Measurements from ENCODE around the gene PBX1.
"Not testable (repeated sequence)": the region's sequence is repeated elsewhere in the genome, so short reads cannot be mapped to it uniquely, and the experiment has no call there.

Gene PBX1

GRCh38 chr1:164635059-164635802, 76.2 kb downstream of the PBX1 start:
- Histone ChIP-seq H3K27ac (no peak overlapping the region), H3K4me3 (no peak overlapping the region)

DNA sequence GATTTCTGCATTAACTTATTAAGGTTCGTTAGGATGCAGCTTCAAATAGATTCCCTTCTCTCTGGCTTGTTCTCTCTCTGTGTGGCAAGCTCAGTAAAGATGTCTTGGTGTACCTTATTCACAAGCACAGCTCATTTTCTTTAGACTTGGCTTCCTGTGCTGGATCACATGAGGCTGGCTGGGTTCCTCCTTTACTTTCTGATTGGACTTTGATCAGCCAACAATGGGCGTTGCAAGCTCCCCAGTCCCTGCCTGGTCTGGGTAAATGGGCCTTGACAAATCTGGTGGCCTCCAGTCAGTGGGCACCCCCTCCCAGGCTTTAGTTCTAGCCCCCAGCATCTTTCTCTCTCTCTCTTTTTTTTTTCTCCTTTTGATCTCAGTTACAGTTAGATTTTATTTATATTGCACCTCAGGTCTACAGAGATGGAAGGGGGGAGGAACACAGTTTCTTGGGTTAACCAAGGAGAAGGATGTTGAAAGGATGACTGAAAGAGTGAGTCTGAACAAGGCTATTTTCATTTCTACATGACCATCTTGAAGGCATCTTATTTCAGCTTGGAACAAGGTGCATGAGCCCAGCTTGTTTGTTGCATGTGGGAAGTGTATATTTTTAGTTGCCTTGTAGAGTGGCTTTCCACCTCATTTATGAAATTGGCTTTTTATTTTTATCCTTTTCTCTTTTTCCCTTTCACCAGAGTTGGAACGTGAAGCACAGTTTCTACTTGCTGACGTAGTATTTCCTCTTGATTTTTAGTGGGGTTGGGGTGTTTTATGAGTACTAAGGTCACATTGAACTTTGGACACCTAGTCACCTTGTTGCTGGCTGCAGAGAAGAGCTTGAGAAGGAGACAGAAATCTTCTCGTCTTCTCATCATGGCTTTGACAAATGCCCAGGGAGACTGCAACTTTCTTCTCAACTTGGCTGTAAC, 77.1 kb downstream of the PBX1 start:
- H3K27ac ChIP-seq, result no peak overlapping the region
- no peak overlapping the region for H3K4me3 ChIP-seq

DNA sequence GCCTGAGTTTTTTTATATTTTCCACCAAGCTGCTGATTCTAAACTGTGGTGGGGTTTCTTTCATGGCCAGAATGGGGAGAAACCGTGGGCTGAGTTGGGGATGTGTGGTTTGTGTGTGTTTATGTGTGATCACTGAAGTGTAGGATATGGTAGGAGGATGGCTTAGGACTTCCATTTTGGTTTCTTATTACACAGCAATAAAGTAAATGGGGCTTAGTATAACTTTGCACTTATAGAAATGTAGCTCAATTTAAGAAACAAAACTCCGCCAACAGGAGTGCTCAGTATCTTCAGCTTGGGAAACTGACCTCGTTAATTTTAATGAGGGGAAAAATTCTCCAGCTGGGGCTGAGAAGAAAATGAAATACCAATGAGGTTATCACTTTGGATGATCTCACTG, 77.8 kb downstream of the PBX1 start:
- no peak overlapping the region for H3K4me3 ChIP-seq
- no peak overlapping the region for H3K27ac ChIP-seq

DNA sequence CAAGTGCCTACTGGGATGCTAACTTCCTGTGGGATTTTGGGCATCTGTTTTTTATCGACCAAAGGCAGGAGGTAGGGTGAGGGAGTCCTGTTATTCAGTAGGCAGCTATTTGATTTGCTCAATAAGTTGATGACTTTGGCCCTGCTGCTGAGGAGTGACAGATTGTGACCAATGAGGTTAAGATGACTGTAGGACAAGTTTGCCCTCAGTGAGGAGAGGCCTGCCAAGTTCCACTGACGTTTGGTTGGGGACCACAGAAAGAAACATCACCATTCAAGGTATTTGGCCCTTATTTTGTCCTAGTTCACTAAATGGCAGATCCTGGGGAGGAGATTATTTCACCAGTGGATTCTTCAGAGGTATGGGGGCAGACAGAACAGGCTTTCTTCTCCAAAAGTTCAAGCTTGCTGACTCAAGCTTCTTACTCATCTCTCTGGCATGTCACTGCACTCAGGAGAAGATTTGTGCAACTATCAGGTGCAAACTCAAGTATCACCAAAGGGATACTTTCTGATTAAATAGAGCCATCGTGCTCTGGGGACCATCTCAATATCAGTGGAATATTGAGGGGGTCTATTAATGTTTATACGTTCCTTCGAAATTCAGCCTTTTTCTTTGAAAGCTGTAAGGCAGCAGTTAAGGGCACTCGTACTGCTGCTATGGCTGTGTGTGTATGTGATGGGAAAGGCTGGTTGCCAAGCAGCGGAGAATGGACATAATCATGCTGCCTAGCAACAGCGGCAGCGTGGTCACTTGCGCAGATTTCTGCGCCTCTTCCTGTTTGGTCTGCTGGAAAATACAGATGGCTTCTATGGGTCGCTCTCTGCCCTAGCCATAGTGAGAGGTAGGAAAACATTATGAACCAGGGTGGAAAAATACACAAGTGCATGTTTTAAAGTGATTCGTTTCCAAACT, 78.7 kb downstream of the PBX1 start:
- H3K27ac ChIP-seq, result no peak overlapping the region
- H3K4me3 ChIP-seq, result no peak overlapping the region

DNA sequence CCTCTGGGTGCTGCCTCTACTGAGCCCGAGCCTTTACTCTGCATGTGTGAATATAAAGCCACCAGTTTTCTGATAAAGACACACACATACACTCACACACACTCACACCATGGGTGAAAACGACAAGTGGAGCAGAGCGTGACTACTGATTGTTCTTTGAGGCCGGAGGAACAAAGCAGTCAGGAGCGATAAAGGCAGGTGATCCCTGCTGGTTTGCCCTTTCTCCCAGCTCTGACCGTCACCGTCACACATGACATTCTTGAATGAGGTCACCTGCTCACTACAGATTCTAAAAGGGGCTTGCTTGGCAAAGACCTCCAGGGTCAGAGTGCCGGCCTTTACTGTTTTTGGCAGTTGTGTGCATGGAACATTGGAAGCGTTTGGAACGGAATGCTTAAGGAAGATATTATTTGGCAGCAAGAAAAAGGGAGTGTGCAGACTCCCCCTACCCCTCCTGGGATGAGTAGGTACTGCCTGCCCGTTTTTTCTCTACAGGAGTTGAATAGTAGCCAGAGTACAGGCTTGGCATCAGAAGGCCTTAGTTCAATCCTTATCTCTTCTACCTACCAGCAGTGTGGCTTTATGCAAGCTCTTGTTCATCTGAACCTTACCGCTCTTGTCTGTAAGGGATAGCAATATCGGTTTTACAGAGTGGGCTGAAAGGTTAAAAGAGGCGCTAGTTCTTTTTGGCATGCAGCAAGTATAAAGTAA, 79.7 kb downstream of the PBX1 start:
- H3K4me3 ChIP-seq, result no peak overlapping the region
- no peak overlapping the region for H3K27ac ChIP-seq

GRCh38 chr1:164640686-164641352, 81.8 kb downstream of the PBX1 start:
- Histone ChIP-seq H3K27ac (peak overlapping the region in 7 of 21 experiments; percentile 9 to 62 (median 40)), H3K4me3 (no peak overlapping the region)

GRCh38 chr1:164641353-164641730, 82.4 kb downstream of the PBX1 start:
- no peak overlapping the region for H3K4me3 ChIP-seq
- H3K27ac ChIP-seq, result peak overlapping the region in 8 of 21 experiments; percentile 9 to 62 (median 38)

DNA sequence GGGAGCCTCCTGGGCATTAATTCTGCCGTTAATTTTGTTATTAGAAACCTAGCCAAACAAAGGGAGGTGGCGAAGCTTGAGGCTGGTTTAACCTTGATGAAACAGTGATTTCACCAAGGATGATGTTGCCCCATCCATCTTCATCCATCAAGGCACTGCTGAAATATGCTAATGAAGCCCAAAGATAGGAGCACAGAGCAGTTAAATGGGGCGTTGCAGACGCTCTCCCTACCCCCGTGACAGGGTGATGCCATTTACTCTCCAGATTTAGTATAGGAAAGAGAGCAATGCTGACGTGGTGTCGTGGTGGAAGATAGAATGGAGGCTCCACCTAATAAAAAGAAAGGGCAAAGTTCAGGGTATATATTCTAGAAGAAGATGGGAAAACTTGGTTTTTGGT, 84.0 kb downstream of the PBX1 start:
- no peak overlapping the region for H3K27ac ChIP-seq
- H3K4me3 ChIP-seq, result no peak overlapping the region

- peak overlapping the region in 5 of 21 experiments; percentile 5 to 61 (median 52) for H3K27ac ChIP-seq
- no peak overlapping the region for H3K4me3 ChIP-seq
Measured at GRCh38 chr1:164644268-164644667, 85.3 kb downstream of the PBX1 start.

GRCh38 chr1:164644774-164645644, 86.0 kb downstream of the PBX1 start:
- Histone ChIP-seq H3K27ac (peak overlapping the region in 11 of 21 experiments; percentile 5 to 70 (median 41)), H3K4me3 (no peak overlapping the region)

GRCh38 chr1:164645921-164646320, 86.9 kb downstream of the PBX1 start:
- H3K4me3 ChIP-seq, result no peak overlapping the region
- H3K27ac ChIP-seq, result peak overlapping the region in 1 of 21 experiments; percentile 41

GRCh38 chr1:164647211-164647610, 88.2 kb downstream of the PBX1 start:
- no peak overlapping the region for H3K4me3 ChIP-seq
- no peak overlapping the region for H3K27ac ChIP-seq

DNA sequence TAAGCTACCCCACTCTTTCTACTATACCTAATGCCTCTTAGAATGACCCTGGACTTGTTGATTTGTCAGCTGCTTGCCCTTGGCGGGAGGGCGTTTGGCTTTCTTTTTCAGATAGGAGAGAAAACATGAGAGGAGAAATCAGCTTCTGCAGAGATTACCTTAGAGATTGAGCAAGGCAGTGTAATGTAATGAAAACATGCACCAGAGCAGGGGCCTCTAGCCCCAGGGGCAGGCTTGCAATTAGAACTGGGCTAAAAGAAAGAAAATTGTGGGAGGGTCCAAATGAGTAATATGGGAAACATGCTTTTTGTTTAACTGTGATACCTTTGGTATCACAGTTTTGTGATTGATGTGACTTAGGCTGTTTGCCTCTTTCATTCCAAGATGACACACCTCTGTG, 89.7 kb downstream of the PBX1 start:
- Histone ChIP-seq H3K27ac (peak overlapping the region in 1 of 21 experiments; percentile 15), H3K4me3 (no peak overlapping the region)

GRCh38 chr1:164649146-164649545, 90.2 kb downstream of the PBX1 start:
- no peak overlapping the region for H3K4me3 ChIP-seq
- H3K27ac ChIP-seq, result no peak overlapping the region

DNA sequence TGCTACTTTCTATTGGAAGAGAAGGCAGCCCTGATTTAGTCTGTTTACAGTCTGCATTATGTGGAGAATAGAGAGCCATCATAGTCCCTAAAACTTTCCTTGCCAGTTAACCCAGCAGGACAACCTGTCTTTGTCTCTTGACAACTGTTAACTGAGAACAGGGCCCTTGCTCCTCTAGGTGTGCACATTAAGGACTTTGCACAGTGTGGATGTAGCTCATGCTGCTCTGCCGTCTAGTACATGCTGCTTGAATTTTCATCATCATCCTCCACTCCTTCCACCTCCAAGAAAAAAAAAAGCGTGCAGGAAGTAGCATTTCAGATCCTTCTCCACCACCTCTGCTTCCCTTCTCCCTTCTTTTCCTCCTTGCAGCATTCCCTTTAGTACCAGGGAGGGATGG, 91.5 kb downstream of the PBX1 start:
- Histone ChIP-seq H3K4me3 (no peak overlapping the region), H3K27ac (no peak overlapping the region)

- Histone ChIP-seq H3K4me3 (no peak overlapping the region), H3K27ac (no peak overlapping the region)
Measured at GRCh38 chr1:164651351-164651951, 92.5 kb downstream of the PBX1 start.

DNA sequence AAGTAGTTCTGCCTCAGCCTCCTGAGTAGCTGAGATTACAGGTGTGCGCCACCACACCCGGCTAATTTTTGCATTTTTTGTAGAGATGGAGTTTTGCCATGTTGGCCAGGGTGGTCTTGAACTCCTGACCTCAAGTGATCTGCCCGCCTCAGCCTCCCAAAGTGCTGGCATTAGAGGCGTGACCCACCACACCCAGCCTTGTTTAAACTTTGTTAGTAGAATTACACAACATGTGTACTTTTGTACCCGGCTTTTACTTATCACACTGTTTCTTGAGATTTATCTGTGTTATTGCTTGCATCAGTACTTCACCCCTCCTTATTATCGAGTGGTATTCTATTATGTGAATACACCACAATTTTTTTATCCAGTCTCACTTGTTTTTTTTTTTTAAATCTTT, 94.0 kb downstream of the PBX1 start:
- H3K4me3 ChIP-seq, H3K27ac ChIP-seq: not testable (repeated sequence)
